Measurements from ENCODE around the gene RIC8B.
"Not testable (repeated sequence)": the region's sequence is repeated elsewhere in the genome, so short reads cannot be mapped to it uniquely, and the experiment has no call there.

The RIC8B gene

DNA sequence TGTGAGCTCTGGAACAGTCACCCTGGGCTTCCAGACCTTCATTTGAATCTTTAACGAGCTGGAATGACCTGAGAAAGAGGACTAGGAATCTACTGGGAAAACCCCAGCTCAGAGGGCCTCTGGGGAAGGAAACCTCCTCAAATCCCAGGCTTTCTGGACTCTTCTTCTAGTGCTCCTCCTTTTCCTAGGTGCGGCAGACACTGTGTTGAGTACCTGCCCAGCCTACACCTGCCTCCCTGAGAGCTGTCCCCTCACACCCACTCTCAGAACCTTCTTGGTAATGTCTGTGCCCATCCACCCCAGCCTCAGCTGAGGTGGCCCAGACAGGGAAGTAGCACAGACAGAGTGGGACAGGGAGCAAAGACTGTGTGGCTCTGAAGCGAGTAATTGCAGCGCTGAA lies 133.4 kb downstream of the RIC8B start:
- no peak for DNase-seq

DNA sequence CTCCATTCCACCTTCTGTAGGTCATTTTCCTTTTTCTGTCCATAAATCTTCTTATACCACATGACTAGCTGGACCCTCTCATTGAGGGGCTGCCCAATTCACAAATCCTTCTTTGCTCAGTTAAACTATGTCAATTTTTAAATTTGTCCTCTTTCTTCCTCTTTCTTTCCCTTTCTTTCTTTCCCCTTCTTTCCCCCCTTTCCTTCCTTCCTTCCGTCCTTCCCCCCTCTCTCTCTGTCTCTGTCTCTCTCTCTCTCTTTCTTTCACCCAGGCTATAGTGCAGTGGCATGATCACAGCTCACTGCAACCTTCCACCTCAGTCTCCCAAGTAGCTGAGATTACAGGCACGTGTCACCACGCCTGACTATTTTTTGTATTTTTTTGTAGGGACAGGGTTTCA lies 134.1 kb downstream of the RIC8B start:
- DNase-seq: no peak

DNA sequence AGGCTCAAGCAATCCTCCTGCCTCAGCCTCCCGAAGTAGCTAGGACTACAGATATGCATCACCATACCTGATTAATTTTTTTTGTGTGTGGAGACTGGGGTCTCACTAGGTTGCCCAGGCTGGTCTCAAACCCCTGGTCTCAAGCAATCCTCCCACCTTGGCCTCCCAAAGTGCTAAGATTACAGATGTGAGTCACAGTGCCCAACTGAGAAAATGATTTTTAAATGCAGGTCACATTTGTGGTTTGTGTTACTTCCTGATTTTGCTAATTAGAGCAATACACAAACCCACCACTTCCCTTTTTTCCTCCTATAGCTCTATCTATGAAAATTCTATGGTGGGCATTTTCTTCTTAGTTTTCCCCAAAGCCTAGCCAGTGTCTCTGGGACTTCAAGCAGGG lies 135.7 kb downstream of the RIC8B start:
- DNase-seq: peak; percentile 14

DNA sequence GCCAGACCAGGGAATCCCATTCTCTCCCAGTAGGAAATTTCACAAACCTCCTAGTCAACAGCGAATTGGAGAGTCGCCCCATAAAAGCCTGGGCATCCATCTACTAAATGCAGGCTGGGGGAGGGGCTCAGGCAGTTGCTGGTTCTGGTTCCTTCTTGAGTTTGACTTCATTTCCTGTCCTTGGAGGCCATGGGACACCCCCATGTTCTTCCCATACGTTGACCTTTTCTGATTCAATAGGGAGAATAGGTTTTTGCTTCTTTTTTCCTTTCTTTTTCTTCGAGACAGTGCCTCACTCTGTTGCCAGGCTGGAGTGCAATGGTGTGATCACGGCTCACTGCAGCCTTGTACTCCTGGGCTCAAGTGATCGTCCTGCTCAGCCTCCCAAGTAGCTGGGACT lies 137.1 kb downstream of the RIC8B start:
- no peak for DNase-seq

DNA sequence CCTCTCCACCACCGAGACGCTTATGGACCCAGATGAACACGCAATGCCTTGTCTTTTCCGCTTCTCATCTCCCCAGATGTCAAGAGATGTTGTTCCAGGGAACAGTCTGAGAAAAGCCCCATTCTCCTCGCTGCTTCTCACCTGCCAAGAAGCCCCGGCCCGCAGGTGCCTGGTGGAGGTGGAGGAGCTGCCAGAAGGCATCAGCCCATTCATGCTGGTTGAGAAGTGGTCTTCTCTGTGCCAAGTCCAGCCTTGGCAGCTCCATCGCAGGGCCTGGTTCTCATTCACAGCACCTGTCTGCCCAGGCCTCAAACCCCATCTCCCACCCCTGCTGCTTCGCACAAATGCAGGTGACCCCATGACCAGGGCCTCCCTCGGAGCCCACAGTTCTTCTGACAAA lies 139.0 kb downstream of the RIC8B start:
- no peak for DNase-seq

DNA sequence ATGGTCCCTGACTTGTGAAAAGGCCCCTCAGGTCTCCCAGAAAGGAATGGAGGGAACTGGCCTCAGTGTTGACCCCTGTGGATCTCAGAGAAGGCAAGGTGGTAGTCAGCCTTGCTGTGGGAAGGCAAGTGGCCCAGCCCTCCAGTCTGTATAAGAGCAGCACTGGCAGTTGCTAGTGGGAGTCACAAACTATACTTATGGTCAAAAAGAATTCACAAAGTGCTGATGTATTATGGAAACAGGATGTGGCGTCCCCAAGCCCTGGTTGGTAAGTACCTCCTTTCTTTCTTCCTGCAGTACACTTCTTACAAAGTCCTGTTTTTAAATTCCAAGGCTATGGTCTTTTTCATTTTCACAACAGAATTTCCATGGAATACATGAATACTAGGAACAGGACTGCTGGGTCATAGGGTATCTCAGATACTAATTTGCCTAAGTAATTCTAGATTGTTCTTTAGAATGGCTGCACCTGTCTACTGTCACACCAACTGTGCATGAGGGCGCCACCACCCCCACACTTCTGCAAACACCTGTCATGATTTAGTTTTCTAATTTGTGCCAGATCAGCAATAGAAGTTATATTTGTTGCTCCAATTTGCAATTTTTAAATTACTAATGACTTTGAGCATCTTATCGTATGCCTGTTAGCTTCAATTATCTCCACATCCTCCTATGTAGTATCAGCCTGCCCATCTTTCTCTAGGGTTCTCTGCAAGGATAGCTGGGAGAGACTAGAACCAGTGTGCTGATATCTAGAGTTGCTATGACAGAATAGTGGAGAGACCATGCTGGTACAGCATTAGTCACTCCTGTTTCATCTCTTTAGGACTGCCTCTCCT lies 140.5 kb downstream of the RIC8B start:
- peak; percentile 12 for DNase-seq

GRCh38 chr12:106915635-106916026 lies 141.1 kb downstream of the RIC8B start:
- no peak for DNase-seq

DNA sequence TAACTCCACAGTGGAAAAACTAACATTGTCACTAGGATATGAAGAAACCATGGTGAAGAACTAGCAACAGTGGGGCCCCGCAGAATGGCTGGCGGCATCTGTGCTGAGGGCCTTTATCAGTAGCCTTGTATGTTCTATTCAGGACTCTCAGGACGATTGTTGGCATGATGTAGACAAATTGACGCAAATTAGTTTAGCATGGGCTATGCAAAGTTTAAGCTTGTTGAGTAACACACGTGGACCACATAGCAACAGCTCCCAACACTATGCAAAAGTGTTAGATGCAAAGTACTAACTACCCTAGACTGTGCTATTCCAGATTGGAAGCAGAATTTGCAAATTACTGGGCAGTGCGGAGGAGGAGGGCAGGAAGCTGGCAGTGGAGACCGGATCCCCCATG lies 143.0 kb downstream of the RIC8B start:
- DNase-seq: no peak

GRCh38 chr12:106918746-106919145 lies 144.3 kb downstream of the RIC8B start:
- DNase-seq: no peak

GRCh38 chr12:106919910-106920544 lies 145.5 kb downstream of the RIC8B start:
- peak; percentile 61 for DNase-seq

DNA sequence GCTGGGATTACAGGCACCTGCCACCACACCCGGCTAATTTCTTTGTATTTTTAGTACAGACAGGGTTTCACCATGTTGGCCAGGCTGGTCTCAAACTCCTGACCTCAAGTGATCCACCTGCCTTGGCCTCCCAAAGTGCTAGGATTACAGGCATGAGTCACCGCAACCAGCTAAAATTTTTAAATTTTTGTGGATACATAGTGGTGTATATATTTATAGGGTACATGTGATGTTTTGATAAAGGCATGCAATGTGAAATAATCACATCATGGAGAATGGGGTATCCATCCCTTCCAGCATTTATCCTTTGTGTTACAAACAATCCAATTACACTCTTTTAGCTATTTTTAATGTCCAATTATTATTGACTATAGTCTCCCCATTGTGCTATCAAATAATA lies 147.5 kb downstream of the RIC8B start:
- DNase-seq: not testable (repeated sequence)

DNA sequence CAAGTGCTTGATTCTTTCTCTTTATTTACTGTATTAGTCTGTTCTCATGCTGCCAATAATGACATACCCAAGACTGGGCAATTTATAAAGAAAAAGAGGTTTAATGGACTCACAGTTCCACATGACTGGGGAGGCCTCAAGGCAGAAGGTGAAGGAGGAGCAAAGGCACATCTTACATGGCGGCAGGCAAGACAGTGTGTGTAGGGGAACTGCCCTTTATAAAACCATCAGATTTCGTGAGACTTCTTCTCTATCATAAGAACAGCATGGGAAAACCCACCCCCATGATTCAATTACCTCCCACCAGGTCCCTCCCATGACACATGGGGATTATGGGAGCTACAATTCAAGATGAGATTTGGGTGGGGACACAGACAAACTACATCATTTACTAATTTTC lies 149.1 kb downstream of the RIC8B start:
- DNase-seq: not testable (repeated sequence)

- DNase-seq: no peak
Measured at GRCh38 chr12:106924268-106924861, 149.9 kb downstream of the RIC8B start.

- DNase-seq: no peak
Measured at GRCh38 chr12:106926657-106927056, 152.2 kb downstream of the RIC8B start.

DNA sequence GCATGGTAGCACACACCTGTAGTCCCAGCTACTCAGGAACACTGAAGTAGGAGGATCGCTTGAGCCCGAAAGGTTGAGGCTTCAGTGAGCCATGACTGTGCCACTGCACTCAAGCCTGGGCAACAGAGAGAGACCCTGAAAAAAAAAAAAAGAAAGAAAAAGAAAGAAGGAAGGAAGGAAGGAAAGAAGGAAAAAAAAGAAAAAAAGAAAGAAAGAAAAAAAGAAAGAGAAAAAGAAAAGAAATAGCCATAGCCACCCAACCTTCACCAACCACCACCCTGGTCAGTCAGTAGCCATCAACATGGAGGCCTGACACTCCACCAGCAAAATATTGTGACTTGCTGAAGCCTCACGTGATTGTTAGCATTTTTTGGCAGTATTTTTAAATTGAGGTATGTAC lies 159.8 kb downstream of the RIC8B start:
- DNase-seq: no peak

Data from CD4-positive, alpha-beta T cell treated with Interleukin-17A for 1 hour (primary cell).